OCI-LY7 (cell line): ENCODE data around the gene CEP76.

Source experiments
- CTCF ChIP-seq: fragments of 200-600 bp; sonication (generic); conservative IDR thresholded peaks from 2 replicates; pipeline ENCODE4 v1.5.1; 2014; ENCODE audit warnings: mild to moderate bottlenecking, antibody characterized with exemption, low read length, moderate library complexity, mixed read lengths
- EZH2phosphoT487 ChIP-seq: fragments of 200-600 bp; sonication (generic); IDR thresholded peaks from 2 replicates; pipeline ENCODE4 v1.6.1; 2018; ENCODE audit warnings: low read depth, borderline replicate concordance, mild to moderate bottlenecking, mixed run types, antibody characterized with exemption, low read length, moderate library complexity, mixed read lengths

- TF ChIP-seq CTCF (no peak), EZH2phosphoT487 (no peak)
Measured at GRCh38 chr18:12637901-12638643, 64.5 kb downstream of the CEP76 start.
